ENCODE data around the gene KLK5.

KLK5 gene

GRCh38 chr19:50968716-50969412 is 16.0 kb upstream of the KLK5 start:
- DNase-seq, result no peak

- no peak for DNase-seq
These were observed 15.3 kb upstream of the KLK5 start for GRCh38 chr19:50967929-50968715.

- DNase-seq, result no peak
These were observed 11.4 kb upstream of the KLK5 start for GRCh38 chr19:50964266-50964665.

- DNase-seq, result no peak
These were observed 10.5 kb upstream of the KLK5 start for GRCh38 chr19:50963381-50963780.

- DNase-seq, result no peak
These were observed 9.4 kb upstream of the KLK5 start for GRCh38 chr19:50962245-50962644.

GRCh38 chr19:50959731-50960500 is 7.1 kb upstream of the KLK5 start:
- no peak for DNase-seq

GRCh38 chr19:50957587-50957986 is 4.7 kb upstream of the KLK5 start:
- DNase-seq, result no peak

- DNase-seq, result no peak
These were observed 3.0 kb downstream of the KLK5 start for GRCh38 chr19:50949861-50950260.

- DNase-seq, result no peak
These were observed 5.7 kb downstream of the KLK5 start for GRCh38 chr19:50947123-50947522.

GRCh38 chr19:50944795-50945194 is 8.0 kb downstream of the KLK5 start:
- no peak for DNase-seq

- no peak for DNase-seq
These were observed 9.6 kb downstream of the KLK5 start for GRCh38 chr19:50943074-50943828.

- no peak for DNase-seq
These were observed 13.2 kb downstream of the KLK5 start for GRCh38 chr19:50939596-50939995.

- no peak for DNase-seq
These were observed 19.2 kb downstream of the KLK5 start for GRCh38 chr19:50933640-50934039.

GRCh38 chr19:50932690-50933083 is 20.2 kb downstream of the KLK5 start:
- DNase-seq, result no peak

GRCh38 chr19:50932018-50932689 is 20.7 kb downstream of the KLK5 start:
- DNase-seq, result no peak

- no peak for DNase-seq
These were observed 21.8 kb downstream of the KLK5 start for GRCh38 chr19:50931023-50931422.

GRCh38 chr19:50928831-50929230 is 24.0 kb downstream of the KLK5 start:
- DNase-seq, result no peak

- no peak for DNase-seq
These were observed 26.7 kb downstream of the KLK5 start for GRCh38 chr19:50926144-50926543.

GRCh38 chr19:50925734-50926133 is 27.1 kb downstream of the KLK5 start:
- DNase-seq, result no peak

- DNase-seq, result no peak
These were observed 28.3 kb downstream of the KLK5 start for GRCh38 chr19:50924586-50924985.

GRCh38 chr19:50922317-50922853 is 30.5 kb downstream of the KLK5 start:
- DNase-seq, result peak; percentile 58
